ENCODE results near the gene RBMS2.

The RBMS2 gene, protein sequence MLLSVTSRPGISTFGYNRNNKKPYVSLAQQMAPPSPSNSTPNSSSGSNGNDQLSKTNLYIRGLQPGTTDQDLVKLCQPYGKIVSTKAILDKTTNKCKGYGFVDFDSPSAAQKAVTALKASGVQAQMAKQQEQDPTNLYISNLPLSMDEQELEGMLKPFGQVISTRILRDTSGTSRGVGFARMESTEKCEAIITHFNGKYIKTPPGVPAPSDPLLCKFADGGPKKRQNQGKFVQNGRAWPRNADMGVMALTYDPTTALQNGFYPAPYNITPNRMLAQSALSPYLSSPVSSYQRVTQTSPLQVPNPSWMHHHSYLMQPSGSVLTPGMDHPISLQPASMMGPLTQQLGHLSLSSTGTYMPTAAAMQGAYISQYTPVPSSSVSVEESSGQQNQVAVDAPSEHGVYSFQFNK

GRCh38 chr12:56521590-56522371, at the start of gene RBMS2:
TSS of gene RBMS2 (plus strand) at chr12:56521820. CDS start at chr12:56522024, 204 bp downstream.
- DNase-seq (ENCODE audit: low read depth): peak; percentile 91
- no peak for TF ChIP-seq CTCF (conservative IDR thresholded peaks at IDR 0.05; ENCODE audit: low read length)
- peak within 1 kb of the TSS; percentile 83 for H3K4me3 ChIP-seq (ENCODE audit: low read length)

- no peak for TF ChIP-seq CTCF (conservative IDR thresholded peaks at IDR 0.05; ENCODE audit: low read length)
- DNase-seq (ENCODE audit: low read depth): no peak
- no peak overlapping the region for H3K4me3 ChIP-seq (ENCODE audit: low read length)
Measured at GRCh38 chr12:56474389-56474788, 47.2 kb upstream of the RBMS2 start.

DNA sequence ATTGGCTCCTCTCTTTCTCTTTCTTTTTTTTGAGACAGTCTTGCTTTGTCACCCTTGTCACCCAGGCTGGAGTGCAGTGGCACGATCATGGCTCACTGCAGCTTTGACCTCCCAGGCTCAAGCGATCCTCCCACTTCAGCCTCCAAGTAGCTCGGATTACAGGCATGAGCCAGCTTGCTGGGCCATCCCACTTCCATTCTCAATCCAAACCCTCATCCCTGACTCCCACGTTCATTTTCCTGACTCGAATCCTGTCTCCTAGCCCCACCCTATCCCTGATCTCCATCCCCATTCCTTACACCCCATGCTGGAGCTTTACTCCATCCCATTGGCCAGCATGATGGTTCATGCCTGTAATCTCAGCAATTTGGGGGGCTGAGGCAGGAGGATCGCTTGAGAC, 45.5 kb upstream of the RBMS2 start:
- DNase-seq (ENCODE audit: low read depth): no peak
- TF ChIP-seq CTCF (conservative IDR thresholded peaks at IDR 0.05; ENCODE audit: low read length): no peak
- H3K4me3 ChIP-seq (ENCODE audit: low read length): no peak overlapping the region

DNA sequence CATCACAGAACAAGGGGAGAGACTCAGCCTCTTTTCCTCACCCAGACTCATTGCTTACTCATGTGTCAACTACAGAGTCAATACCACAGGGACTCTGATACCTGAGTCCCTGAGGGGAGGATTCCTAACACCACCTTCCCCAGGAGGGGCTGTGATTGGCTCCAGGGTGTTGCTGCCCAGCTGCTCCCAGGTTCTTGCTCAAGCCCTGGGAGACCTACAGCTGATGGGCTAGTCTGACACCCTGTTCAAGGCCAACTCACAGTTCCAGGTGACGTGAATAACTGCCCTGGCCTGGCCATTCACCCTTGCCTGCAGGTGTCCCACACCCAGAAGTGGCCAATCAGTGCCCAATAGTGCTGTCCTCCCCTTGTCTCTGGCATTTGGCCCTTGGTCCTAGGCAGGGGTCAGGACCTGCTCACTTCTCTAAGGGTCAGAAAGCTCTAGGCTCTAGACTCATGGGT, 44.6 kb upstream of the RBMS2 start:
- no peak overlapping the region for H3K4me3 ChIP-seq (ENCODE audit: low read length)
- TF ChIP-seq CTCF (conservative IDR thresholded peaks at IDR 0.05; ENCODE audit: low read length): no peak
- DNase-seq (ENCODE audit: low read depth): no peak

DNA sequence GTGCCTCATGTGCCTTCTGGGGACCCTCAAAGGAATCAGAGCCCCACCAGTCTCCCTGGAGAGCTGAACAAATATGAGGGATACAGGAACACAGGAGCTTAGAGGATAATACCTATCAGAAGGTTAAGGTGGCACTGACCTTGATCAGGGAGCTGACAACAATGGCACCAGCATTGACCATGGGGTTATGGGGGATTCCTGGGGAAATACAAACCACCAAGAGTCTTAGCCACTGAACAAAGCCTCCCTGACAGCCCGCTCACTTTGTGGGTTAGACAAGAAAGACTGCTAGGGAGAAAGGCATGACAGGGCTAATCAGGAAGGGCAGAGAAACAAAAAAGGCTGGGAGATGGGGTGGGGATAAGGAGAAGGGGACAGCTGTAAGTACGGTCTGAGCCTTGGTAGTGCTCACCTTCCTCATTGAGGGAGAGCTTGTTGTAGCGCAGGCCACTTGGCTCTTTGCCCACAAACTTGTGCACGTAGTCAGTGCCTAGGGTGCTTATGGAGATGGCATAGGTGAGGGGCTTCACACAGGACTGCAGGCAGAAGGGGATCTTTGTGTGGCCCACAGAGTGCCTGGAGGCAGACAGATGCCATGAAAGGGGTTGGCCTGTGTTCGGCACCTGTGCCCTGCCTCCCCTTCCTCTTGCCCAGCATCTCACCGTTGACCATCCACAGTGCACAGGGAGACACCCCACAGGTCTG, 43.9 kb upstream of the RBMS2 start:
- TF ChIP-seq CTCF (conservative IDR thresholded peaks at IDR 0.05; ENCODE audit: low read length): no peak
- H3K4me3 ChIP-seq (ENCODE audit: low read length): no peak overlapping the region
- DNase-seq (ENCODE audit: low read depth): no peak

- DNase-seq (ENCODE audit: low read depth): no peak
- TF ChIP-seq CTCF (conservative IDR thresholded peaks at IDR 0.05; ENCODE audit: low read length): no peak
- H3K4me3 ChIP-seq (ENCODE audit: low read length): no peak overlapping the region
Measured at GRCh38 chr12:56479625-56480024, 42.0 kb upstream of the RBMS2 start.

Measured in AG10803 (cell line).